Measurements from ENCODE around the gene MYO9A.
"Not testable (repeated sequence)": the region's sequence is repeated elsewhere in the genome, so short reads cannot be mapped to it uniquely, and the experiment has no call there.

The MYO9A gene

DNA sequence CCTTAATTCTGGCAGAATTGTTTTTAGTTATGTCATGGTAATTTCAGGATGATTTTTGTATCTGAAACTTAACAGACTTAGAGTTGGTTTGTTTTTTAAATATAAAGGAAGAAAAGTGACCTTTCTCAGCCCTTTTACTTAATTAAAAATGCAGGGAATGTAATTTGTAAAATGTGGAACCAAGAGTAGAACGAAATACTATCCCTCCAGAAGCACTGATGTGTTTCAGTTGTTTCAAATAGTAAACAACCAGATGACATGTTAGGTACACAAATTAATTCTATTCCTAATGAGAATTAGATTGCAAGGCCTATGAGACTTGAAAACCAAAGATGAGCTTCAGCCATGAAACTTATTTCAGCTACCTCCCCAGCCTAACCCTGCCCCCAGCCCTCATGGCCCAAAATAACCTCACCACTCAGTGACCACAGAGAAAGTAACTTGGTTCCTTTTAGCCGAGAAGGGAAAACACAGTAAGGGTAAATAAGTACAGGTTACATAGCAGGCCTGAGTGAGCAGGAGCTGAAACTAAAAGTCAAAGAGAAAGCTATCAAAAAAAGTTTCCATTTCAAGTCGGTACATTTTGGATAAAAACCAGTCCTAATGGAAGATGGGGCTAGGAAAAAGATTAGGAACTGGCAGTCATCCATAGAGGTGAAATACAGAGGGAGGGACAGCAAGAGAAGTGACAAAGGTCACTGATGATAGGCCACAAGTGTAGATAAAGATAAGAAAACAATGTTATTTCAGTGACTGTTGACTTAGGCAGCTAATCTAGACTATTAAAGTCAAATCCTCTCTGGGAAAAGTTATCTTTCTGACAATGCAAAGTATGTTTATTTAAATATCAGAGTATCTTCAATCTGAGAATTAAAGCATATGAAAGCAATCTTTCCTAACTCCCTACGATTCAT lies 23.5 kb upstream of the MYO9A start:
- peak; percentile 78 for DNase-seq (ENCODE audit: insufficient read length, low spot score)
- FAIRE-seq: peak; percentile 97

- DNase-seq (ENCODE audit: insufficient read length, low spot score) (no peak), FAIRE-seq (no peak)
Observed at GRCh38 chr15:72140088-72140487, 22.1 kb upstream of the MYO9A start.

DNA sequence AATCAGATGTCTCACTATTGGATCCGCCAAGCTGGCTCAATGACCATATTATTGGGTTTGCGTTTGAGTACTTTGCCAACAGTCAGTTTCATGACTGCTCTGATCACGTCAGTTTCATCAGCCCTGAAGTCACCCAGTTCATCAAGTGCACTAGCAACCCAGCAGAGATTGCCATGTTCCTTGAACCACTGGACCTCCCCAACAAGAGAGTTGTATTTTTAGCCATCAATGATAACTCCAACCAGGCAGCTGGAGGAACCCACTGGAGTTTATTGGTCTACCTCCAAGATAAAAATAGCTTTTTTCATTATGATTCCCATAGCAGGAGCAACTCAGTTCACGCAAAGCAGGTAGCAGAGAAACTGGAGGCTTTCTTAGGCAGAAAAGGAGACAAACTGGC lies 21.7 kb upstream of the MYO9A start:
- DNase-seq (ENCODE audit: insufficient read length, low spot score): no peak
- no peak for FAIRE-seq

DNA sequence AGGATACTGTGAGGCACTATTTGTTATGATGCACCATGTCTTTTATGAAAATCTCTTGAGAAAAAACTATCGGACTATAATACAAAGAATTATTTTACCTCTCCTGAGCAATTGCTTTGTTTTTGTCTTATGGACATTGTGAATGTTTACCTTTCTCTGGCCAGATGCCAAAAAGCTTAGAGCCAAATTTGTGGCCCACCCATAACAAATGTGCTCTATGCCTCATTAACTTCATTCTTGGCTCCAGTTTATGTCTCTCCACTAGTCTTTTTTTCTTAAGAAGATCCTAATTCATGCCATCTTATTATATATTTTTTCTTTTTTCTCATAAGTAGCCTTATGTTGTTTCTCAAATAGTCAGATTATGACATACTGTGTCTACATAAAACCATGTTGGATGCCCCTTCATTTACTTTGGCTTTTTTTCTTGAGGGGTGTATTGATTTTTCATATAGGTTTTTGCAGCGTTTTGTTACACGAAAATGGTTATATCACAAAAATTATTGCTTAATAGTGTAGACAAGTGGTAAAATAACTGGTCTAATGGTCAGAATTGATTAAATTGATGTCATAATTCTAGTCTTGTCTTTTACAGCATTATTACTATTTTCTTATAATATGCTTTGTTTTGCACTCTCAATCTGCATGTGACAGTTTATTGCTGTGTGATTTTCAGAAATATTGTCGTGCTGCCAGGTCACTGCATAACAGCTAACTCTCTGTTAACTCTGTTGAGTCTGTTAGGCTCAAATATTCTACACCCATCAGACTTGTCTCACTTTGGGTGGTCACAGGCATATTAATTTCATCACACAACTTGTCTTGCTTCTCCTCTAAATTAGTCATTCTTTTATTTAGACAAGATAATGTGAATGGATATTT lies 18.5 kb upstream of the MYO9A start:
- FAIRE-seq (no peak), DNase-seq (ENCODE audit: insufficient read length, low spot score) (no peak)

- FAIRE-seq (no peak), DNase-seq (ENCODE audit: insufficient read length, low spot score) (no peak)
Observed at GRCh38 chr15:72135719-72136118, 17.8 kb upstream of the MYO9A start.

DNA sequence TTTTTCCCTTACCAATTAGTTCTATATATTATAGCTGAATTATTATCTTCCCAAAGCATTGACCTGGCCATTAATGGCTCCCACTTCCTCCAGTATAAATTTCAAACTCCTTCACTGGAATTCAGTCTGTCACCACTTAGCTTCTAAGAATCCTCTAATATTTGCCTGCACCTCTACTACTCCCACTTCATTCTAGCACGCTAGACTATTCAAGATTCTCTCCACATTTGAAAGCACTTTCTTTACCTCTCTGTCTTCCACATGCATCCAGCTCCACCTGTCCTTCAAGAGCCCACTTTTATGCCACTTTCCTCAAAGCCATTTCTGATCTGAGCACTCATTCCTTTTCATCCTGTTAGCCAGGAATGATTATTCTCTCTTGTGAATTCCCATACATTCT lies 15.3 kb upstream of the MYO9A start:
- FAIRE-seq: no peak
- no peak for DNase-seq (ENCODE audit: insufficient read length, low spot score)

DNA sequence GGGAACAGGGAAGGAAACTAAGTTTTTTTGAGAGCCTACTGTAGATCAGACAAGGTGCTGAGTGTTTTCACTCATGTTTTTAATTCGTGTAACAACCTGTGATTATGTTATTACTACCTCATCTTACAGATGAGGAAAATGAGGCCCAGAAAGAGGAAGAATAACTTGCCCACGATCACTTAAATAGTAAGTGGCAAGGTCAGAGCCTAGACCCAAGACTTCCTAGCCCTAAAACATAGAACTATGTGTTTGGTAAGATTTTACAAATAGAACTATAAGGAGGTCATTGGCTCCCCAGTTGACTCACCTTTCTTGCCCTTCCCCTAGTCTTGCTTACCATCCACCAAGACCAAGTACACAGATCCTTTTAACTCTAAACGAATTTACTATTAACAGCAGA lies 14.0 kb upstream of the MYO9A start:
- FAIRE-seq (no peak), DNase-seq (ENCODE audit: insufficient read length, low spot score) (no peak)

GRCh38 chr15:72130272-72130671 lies 12.3 kb upstream of the MYO9A start:
- FAIRE-seq: no peak

DNA sequence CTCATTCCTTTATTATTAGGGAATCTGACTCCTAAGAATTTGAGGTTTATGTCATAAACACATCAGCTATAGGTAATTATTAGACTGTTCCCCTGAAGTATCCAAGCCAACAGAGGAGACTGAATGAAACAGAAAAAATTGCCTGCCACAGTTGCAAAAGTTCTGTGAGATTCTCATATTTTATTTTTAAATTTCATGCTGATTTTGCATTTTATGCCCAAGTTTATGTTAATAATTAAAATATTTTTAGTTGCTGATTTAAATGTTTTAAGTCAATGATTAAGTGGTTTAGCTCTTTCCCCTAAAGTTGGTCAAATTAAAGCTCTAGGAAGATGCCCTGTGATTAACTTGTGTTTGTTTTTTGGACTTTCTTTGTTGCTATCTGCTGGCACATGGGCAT lies 10.4 kb upstream of the MYO9A start:
- FAIRE-seq (no peak), DNase-seq (ENCODE audit: insufficient read length, low spot score) (no peak)

More at GRCh38 chr15:72130272-72130671, 12.3 kb upstream of the MYO9A start:
- no peak for DNase-seq (ENCODE audit: insufficient read length, low spot score)

DNA sequence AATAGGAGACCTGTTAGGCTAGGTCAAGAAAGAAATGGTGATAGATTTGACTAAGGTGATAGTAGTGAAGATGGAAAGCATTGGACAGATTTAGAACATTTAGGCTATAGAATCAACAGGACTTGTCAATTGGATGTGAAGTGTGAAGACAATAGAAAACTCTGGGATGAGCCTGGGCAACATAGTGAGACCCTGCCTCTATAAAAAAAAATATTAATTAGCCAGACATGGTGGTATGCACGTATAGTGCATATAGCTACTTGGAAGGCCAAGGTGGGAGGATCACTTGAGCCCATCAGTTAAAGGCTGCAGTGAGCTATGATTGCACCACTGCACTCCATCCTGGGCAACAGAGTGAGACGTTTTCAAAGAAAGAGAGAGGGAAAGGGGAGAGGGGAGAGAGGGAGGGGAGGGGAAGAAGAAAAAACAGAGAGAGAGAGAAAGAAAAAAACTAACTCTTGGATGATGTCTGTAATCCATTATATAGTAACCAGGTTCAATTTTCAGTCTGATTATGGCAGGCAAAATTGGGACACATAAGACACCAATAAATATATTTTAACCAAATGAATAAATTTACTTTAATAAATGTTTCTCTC lies 9.9 kb upstream of the MYO9A start:
- FAIRE-seq: no peak

DNA sequence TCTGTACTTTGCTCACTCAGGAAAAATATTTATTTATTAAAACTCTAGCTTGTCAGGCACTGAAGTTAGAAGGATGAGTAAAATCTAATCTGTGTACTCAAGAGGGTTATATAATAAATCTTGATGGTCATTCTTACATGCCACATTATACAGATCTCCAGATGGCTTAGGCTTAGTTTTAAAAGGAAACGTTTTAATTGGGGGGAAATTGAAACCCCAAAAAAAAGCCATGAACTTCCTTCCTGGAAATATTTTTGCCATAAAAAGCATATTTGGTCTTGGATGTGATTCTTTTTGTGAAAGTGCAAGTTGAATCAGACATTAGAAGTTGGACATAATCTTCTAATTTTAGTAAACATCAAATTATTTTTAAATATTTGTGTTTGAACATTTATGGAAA lies 6.3 kb upstream of the MYO9A start:
- DNase-seq (ENCODE audit: insufficient read length, low spot score): no peak
- FAIRE-seq: no peak

More for the DNA sequence above, 9.9 kb upstream of the MYO9A start:
- no peak for DNase-seq (ENCODE audit: insufficient read length, low spot score)

DNA sequence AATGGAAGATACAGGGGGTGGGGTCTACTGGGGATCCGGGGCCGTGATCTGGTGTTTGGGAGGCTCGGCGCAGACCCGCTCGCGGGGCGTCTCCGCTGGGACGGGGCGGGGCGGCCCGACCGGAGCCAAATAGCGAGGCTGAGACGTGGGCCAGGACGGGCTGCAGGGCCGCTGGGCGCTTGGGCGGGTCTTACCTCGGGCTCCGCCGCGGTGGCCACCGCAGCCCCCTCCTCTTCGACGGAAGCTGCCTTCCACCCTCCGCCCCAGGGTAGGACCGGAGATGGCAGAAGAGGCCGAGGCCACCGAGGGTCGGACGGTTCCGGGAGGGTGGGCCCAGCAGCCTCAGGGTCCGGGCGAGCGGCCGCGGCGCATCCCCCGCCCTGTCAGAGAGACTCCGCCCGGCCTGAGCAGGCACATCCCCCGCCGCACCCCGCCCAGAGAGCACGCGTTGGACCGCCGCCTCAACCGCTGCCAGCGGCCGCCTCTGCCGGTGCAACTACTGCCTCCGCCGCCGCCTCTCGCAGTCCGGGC lies 399 bp downstream of the MYO9A start:
- peak; percentile 46 for DNase-seq (ENCODE audit: insufficient read length, low spot score)
- no peak for FAIRE-seq

DNA sequence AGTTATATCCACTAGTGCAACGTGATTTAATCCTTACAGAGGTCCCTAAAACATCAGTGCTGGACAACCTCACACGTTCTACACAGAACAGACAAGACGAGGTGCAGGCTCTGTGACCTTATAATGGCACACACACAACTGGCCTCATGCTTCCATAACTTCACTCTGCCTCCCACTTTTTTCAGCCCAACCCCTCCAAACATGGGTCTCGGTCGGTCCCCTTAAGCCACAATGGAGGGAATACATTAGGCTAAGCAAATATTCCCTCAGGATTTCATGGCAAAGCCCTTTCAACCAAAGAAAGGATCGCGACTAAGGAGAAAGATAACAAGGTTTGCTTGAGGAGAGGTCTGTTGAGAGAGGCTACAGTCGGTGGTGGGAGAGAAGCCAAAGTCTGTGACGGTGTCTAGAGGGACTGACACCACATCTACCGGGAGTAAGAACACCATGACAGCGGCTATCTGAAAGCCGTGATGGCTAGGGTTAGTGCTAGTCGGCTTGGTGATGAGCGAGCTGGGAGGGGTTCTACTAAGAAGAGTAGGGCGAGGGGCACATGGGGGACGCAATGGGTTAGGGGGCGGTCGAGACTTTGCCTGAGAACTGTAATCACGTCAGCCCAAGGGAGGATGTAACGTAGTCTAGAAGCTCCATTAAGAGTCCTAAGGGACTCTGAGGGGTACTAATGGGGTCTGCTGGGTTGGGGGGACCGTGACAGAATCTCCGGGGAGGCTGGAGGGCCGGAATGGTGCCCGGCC lies 1.0 kb downstream of the MYO9A start:
- FAIRE-seq (peak; percentile 40), DNase-seq (ENCODE audit: insufficient read length, low spot score) (no peak)

GRCh38 chr15:72113347-72114031 lies 4.5 kb downstream of the MYO9A start:
- no peak for FAIRE-seq
- DNase-seq (ENCODE audit: insufficient read length, low spot score): no peak

DNA sequence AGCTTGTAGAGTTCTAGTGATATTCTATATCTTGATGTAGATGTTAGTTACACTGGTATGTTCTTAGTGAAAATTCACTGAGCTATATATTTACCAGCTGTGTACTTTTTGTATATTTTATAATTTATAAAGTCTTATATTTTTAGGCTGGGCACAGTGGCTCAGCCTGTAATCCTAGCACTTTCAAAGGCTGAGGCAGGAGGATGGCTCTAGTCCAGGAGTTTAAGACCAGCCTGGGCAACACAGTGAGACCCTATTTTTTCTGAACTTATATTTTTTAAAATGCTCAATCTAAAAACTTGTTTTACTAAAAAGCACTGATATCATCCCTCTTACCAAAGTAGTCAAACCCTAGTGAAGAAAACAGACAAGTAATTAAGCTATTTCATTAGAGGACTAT lies 5.1 kb downstream of the MYO9A start:
- DNase-seq (ENCODE audit: insufficient read length, low spot score) (no peak), FAIRE-seq (no peak)

DNA sequence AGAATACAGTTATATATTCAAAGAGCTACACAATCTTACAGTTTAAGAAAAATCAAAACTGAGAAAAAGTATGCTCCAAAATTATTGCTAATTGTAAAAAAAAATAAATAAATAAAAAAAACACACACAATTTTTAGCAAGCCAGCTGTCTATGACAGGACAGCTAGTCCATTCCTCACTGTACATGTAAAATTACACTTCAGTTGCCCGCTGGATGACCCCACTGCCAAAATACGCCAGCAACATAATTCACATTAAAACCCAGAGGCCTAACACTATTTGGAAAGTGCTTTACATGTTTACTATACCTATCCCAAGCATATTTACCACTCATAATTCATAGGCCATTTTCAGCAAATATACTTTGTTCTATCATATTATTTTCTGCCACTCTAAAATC lies 5.8 kb downstream of the MYO9A start:
- DNase-seq (ENCODE audit: insufficient read length, low spot score): no peak
- FAIRE-seq: no peak

- no peak for FAIRE-seq
- no peak for DNase-seq (ENCODE audit: insufficient read length, low spot score)
Observed at GRCh38 chr15:72110355-72110754, 7.6 kb downstream of the MYO9A start.

GRCh38 chr15:72106068-72106467 lies 11.9 kb downstream of the MYO9A start:
- FAIRE-seq: no peak
- DNase-seq (ENCODE audit: insufficient read length, low spot score): no peak

GRCh38 chr15:72105111-72105510 lies 12.8 kb downstream of the MYO9A start:
- FAIRE-seq: no peak
- no peak for DNase-seq (ENCODE audit: insufficient read length, low spot score)

- FAIRE-seq; DNase-seq (ENCODE audit: insufficient read length, low spot score): not testable (repeated sequence)
Observed at GRCh38 chr15:72100551-72100950, 17.4 kb downstream of the MYO9A start.
